A549 (cell line): ENCODE results near the gene SCNN1A. TPM values are rescaled to one million over a fixed set of nuclear protein-coding genes. Genes with fewer than 3 reads are reported as not detected.

Experiments
- ATAC-seq, 2 experiments: fragments of 200-7000 bp in 1 of 2; fragments of >200 bp in 1 of 2; cut with Nextera tagmentation in 1 of 2; cut with Tn5 transposase in 1 of 2; 3 replicates each; pipeline versions ENCODE4 v1.8.0 to v1.9.1; 2018 to 2020; ENCODE audit warnings: mild to moderate bottlenecking in 1 of 2, moderate library complexity in 1 of 2
- CTCF ChIA-PET: fragments of 300-600 bp; sonication (Branson Sonifier 250); formaldehyde crosslinking; extraction: SDS; loops from one replicate; lab custom pipeline; 2021; ENCODE audit warnings: antibody characterized with exemption, inconsistent platforms; lab: Yijun Ruan, JAX
- POLR2A ChIA-PET: fragments of 350-600 bp; formaldehyde crosslinking; extraction: SDS; loops from one replicate; lab custom pipeline; 2021; ENCODE audit warnings: antibody characterized with exemption, inconsistent platforms; lab: Yijun Ruan, JAX
- DNase-seq, 2 experiments: peaks; one replicate each; pipeline versions ENCODE4 v3.0.0 to v3.0.0-alpha.2; 2011 to 2016; ENCODE audit warnings: low read depth in 1 of 2, low spot score in 1 of 2
- FAIRE-seq: peaks from 2 replicates; lab custom pipeline; 2011; peaks lifted over from hg19 to GRCh38; lab: Jason Lieb, UNC
- H3K27ac ChIP-seq, 2 experiments: fragments of >200 bp; sonication (Bioruptor Twin); formaldehyde crosslinking; 3 replicates each; pipeline ENCODE4 v1.5.1; 2016 to 2017
- H3K4me1 ChIP-seq: fragments of >200 bp; sonication (Bioruptor Twin); formaldehyde crosslinking; 3 replicates; pipeline ENCODE4 v1.6.1; 2016
- H3K4me2 ChIP-seq: fragments of >200 bp; sonication (Bioruptor Twin); formaldehyde crosslinking; 3 replicates; pipeline ENCODE4 v1.6.1; 2016
- H3K4me3 ChIP-seq: fragments of >200 bp; sonication (Bioruptor Twin); formaldehyde crosslinking; 3 replicates; pipeline ENCODE4 v1.5.1; 2016
- H3K9me3 ChIP-seq: fragments of >200 bp; sonication (Bioruptor Twin); formaldehyde crosslinking; 3 replicates; pipeline ENCODE4 v1.6.1; 2016
- ATOH8 ChIP-seq: fragments of 250-450 bp; sonication (Bioruptor Pico); IDR thresholded peaks from 2 replicates; pipeline ENCODE4 v1.5.0; 2020; ENCODE audit warnings: low read depth, mild to moderate bottlenecking, moderate library complexity
- CEBPB ChIP-seq, 2 experiments: fragments of >200 bp in 1 of 2; sonication (Bioruptor Twin) in 1 of 2; formaldehyde crosslinking in 1 of 2; IDR thresholded peaks; 2 replicates each; pipeline ENCODE4 v1.6.1; 2012 to 2016
- CHD2 ChIP-seq: fragments of 150-350 bp; IDR thresholded peaks from 2 replicates; pipeline ENCODE4 v1.6.1; 2014; ENCODE audit warnings: low read length; ENCODE audit not compliant: partially characterized antibody
- CHD4 ChIP-seq: fragments of 200-600 bp; sonication (generic); IDR thresholded peaks from 2 replicates; pipeline ENCODE4 v1.6.1; 2016; ENCODE audit warnings: antibody characterized with exemption, mild to moderate bottlenecking, borderline replicate concordance
- E2F6 ChIP-seq: IDR thresholded peaks from 2 replicates; pipeline ENCODE4 v1.6.1; 2012; ENCODE audit warnings: low read depth, borderline replicate concordance
- EP300 ChIP-seq, 2 experiments: fragments of >200 bp; sonication (Bioruptor Twin); formaldehyde crosslinking; IDR thresholded peaks; 2 replicates in 1 of 2; 3 replicates in 1 of 2; pipeline ENCODE4 v1.6.1; 2016 to 2017
- FOSL2 ChIP-seq, 2 experiments: fragments of 450-650 bp in 1 of 2; fragments of >200 bp in 1 of 2; sonication (Bioruptor Twin) in 1 of 2; formaldehyde crosslinking; IDR thresholded peaks; 2 replicates each; pipeline versions ENCODE4 v1.5.0 to v1.6.1; 2016 to 2020; ENCODE audit warnings: mild to moderate bottlenecking in 1 of 2, moderate library complexity in 1 of 2
- FOXS1 ChIP-seq: fragments of 250-450 bp; sonication (Bioruptor Pico); IDR thresholded peaks from 2 replicates; pipeline ENCODE4 v1.5.0; 2020; ENCODE audit warnings: mild to moderate bottlenecking, moderate library complexity
- GATA3 ChIP-seq: IDR thresholded peaks from 2 replicates; pipeline ENCODE4 v1.6.1; 2012; ENCODE audit warnings: borderline replicate concordance
- HOXA7 ChIP-seq: fragments of 250-450 bp; sonication (Bioruptor Pico); IDR thresholded peaks from 2 replicates; pipeline ENCODE4 v1.5.0; 2020; ENCODE audit warnings: mild to moderate bottlenecking, moderate library complexity
- HOXB13 ChIP-seq: fragments of 250-450 bp; sonication (Bioruptor Pico); IDR thresholded peaks from 2 replicates; pipeline ENCODE4 v1.5.0; 2020; ENCODE audit warnings: low read depth, mild to moderate bottlenecking, moderate library complexity
- JUN ChIP-seq, 2 experiments: fragments of >200 bp; sonication (Bioruptor Twin); formaldehyde crosslinking; IDR thresholded peaks; 2 replicates in 1 of 2; 3 replicates in 1 of 2; pipeline ENCODE4 v1.6.1; 2016 to 2017
- JUNB ChIP-seq: fragments of >200 bp; sonication (Bioruptor Twin); formaldehyde crosslinking; IDR thresholded peaks from 2 replicates; pipeline ENCODE4 v1.6.1; 2016
- MAFK ChIP-seq: fragments of 450-650 bp; IDR thresholded peaks from 2 replicates; pipeline ENCODE4 v1.6.1; 2014; ENCODE audit not compliant: partially characterized antibody
- MAX ChIP-seq: IDR thresholded peaks from 2 replicates; pipeline ENCODE4 v1.6.1; 2012
- MAZ ChIP-seq: fragments of 150-350 bp; IDR thresholded peaks from 2 replicates; pipeline ENCODE4 v1.6.1; 2014; ENCODE audit warnings: antibody characterized with exemption, low read depth, low read length, borderline replicate concordance
- MYC ChIP-seq: IDR thresholded peaks from 2 replicates; pipeline ENCODE4 v1.6.1; 2012; ENCODE audit warnings: mild to moderate bottlenecking, inconsistent platforms, low read length, improper control_type of control experiment, borderline replicate concordance
- PBX3 ChIP-seq: IDR thresholded peaks from 2 replicates; pipeline ENCODE4 v1.6.1; 2012
- PHF8 ChIP-seq: fragments of 200-600 bp; sonication (generic); IDR thresholded peaks from 2 replicates; pipeline ENCODE4 v1.6.1; 2016; ENCODE audit warnings: low read depth, mild to moderate bottlenecking, antibody characterized with exemption, moderate library complexity, borderline replicate concordance
- RAD21 ChIP-seq, 2 experiments: fragments of >200 bp in 1 of 2; sonication (Bioruptor Twin) in 1 of 2; formaldehyde crosslinking in 1 of 2; IDR thresholded peaks in 1 of 2; conservative IDR thresholded peaks in 1 of 2; 2 replicates in 1 of 2; 3 replicates in 1 of 2; pipeline ENCODE4 v1.6.1; 2012 to 2018; ENCODE audit warnings: inconsistent platforms in 1 of 2
- RARB ChIP-seq: fragments of 250-450 bp; sonication (Bioruptor Pico); IDR thresholded peaks from 2 replicates; pipeline ENCODE4 v1.8.0; 2021; ENCODE audit warnings: mild to moderate bottlenecking, moderate library complexity
- RCOR1 ChIP-seq: fragments of 150-350 bp; IDR thresholded peaks from 2 replicates; pipeline ENCODE4 v1.6.1; 2014; ENCODE audit warnings: antibody characterized with exemption, low read length, low read depth
- ZFP36 ChIP-seq: fragments of 450-650 bp; IDR thresholded peaks from 2 replicates; pipeline ENCODE4 v1.6.1; 2014; ENCODE audit warnings: borderline replicate concordance; ENCODE audit not compliant: partially characterized antibody
- WGBS: methylation state at CpG from one replicate; pipeline ENCODE4 v1.1.6; 2017; ENCODE audit errors: missing lambda C conversion rate; 5-methylcytosine and 5-hydroxymethylcytosine counted together
- polyA plus RNA-seq, 4 experiments: library from polyadenylated mRNA; depleted of rRNA in 3 of 4; stranded (reverse); fragments of >200 nt; fragmentation: RNase III in 1 of 4; extraction: RNeasy Plus Mini Kit Qiagen cat#74134 plus additional on column Dnase treatment in 1 of 4; gene quantifications; 2 replicates in 3 of 4; 3 replicates in 1 of 4; pipeline ENCODE4 v1.2.3, GENCODE V29; 2011 to 2017

The SCNN1A gene
- polyA plus RNA-seq, 2 of the 4 experiments (the other 2 are of a cell fraction), result 6.0 to 7.0 TPM

- ChIA-PET CTCF (interaction anchor here (1.2 to 29.7 kb wide), 8 partner anchors 10 to 546 kb away, joined by 3 to 705 read pairs (median 6); partner anchors contain the start of gene SCNN1A), POLR2A (interaction anchor here (0.7 to 2.1 kb wide), 13 partner anchors 10 to 189 kb away, joined by 3 to 67 read pairs (median 5); partner anchors contain the start of genes GAPDH and LTBR)
- peak overlapping the region; percentile 95 to 98 for H3K27ac ChIP-seq
- peaks cover 49% of the 10 kb centered on the region for H3K4me1 ChIP-seq
- DNase-seq, result peak; percentile 90 to 98
- H3K4me2 ChIP-seq, result peak overlapping the region; percentile 92
- peak; percentile 67 to 68 for ATAC-seq
- WGBS, result 9% methylated on average over 10 of the region's 10 CpGs
- H3K9me3 ChIP-seq, result no peaks in the 10 kb centered on the region
- TF ChIP-seq FOXS1 (CRISPR knock-in tag), result no peak
- TF ChIP-seq JUN (IDR thresholded peaks at IDR 0.05), result peak; percentile 61 to 86; a peak in 4 of 5 replicates
- TF ChIP-seq MAZ, result no peak
- TF ChIP-seq CEBPB (IDR thresholded peaks at IDR 0.05), result 0 out of 4 replicates have a peak, but pooled peaks of 1 of the 2 experiments have one; percentile 54
- TF ChIP-seq RARB, result peak; percentile 46
- no peak for TF ChIP-seq HOXA7
- no peak for TF ChIP-seq CHD4
- TF ChIP-seq ATOH8 (CRISPR knock-in tag), result peak; percentile 43; the same call in 1 of the 2 replicates
- TF ChIP-seq EP300 (IDR thresholded peaks at IDR 0.05), result peak in 1 of 2 experiments; percentile 80; a peak in 2 of 5 replicates
- TF ChIP-seq ZFP36, result no peak
- peak; percentile 93 for TF ChIP-seq FOSL2 (IDR thresholded peaks at IDR 0.05)
- peak; percentile 99 for TF ChIP-seq FOSL2 (CRISPR knock-in tag; IDR thresholded peaks at IDR 0.05)
- no peak for TF ChIP-seq E2F6
- TF ChIP-seq GATA3, result peak; percentile 95
- peak; percentile 92 for TF ChIP-seq MAX
- TF ChIP-seq JUNB, result peak; percentile 89
- TF ChIP-seq MAFK, result peak; percentile 59
- peak; percentile 42; the same call in 1 of the 2 replicates for TF ChIP-seq MYC
- peak; percentile 9 to 30; a peak in 1 of 5 replicates for TF ChIP-seq RAD21 (conservative IDR thresholded peaks at IDR 0.05 in 1 of 2, IDR thresholded peaks at IDR 0.05 in 1 of 2)
- no peak for TF ChIP-seq CHD2
- no peak for TF ChIP-seq RCOR1
- TF ChIP-seq HOXB13, result no peak
- peak; percentile 79 for TF ChIP-seq PBX3
- no peak for TF ChIP-seq PHF8
- no peak overlapping the region for H3K4me3 ChIP-seq
- peak; percentile 96 for FAIRE-seq
These were observed 29.9 kb downstream of the SCNN1A start for GRCh38 chr12:6345319-6346091.
